A673 (cell line): Measurements from ENCODE around the gene WNT2B.

Experiments
- CTCF ChIP-seq: fragments of 300-800, 200-600 bp; sonication (generic); conservative IDR thresholded peaks from 2 replicates; pipeline ENCODE4 v1.5.1; 2017; ENCODE audit warnings: low read depth, mild to moderate bottlenecking, antibody characterized with exemption, low read length, moderate library complexity, mixed read lengths
- EZH2 ChIP-seq: fragments of 200-600 bp; sonication (generic); IDR thresholded peaks from 2 replicates; pipeline ENCODE4 v1.6.1; 2017; ENCODE audit warnings: borderline replicate concordance, low read depth, mild to moderate bottlenecking, mixed read lengths, antibody characterized with exemption, low read length; ENCODE audit not compliant: poor library complexity, severe bottlenecking

DNA sequence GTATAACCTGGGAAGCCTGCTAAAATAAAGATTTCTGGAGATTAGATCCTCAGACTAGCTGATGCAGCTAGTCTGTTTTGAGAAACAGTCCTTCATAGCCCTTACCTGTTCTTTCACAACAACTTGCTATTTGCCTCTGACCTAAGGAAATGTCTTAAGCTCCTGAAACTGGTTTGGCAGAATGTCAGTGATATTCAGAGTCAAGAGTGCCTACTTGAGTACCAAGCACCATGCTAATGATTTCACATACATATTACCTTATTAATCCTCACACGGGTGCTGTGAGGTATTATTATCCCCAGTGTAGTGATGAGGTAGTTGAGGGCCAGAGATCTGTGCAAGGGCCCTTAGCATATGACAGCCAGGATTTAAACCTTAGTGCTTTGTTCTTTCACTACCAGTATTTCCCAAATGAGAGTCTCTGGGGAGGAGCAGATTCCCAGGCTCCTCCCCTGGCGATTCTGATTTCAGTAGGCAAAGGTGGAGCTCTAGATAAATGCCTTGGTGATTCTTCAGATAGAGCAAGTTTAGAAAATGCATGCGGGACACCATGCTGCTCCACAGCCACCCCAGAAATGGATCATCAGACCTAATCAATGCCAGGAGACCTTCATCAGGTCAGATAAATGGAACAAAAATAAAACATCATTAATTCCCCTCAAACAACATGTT lies 47.4 kb upstream of the WNT2B start:
- no peak for TF ChIP-seq CTCF
- TF ChIP-seq EZH2, result no peak
